Mesendoderm (in vitro differentiated cells): ENCODE data around the gene SLC25A43. TPM values are rescaled to one million over a fixed set of nuclear protein-coding genes. Genes with fewer than 3 reads are reported as not detected.

ENCODE experiments used
- DNase-seq: peaks from one replicate; pipeline ENCODE4 v3.0.0; 2013
- H2AK5ac ChIP-seq: 2 replicates; pipeline ENCODE4 v1.6.1; 2013; ENCODE audit warnings: low read length, inconsistent platforms
- H2BK120ac ChIP-seq: 2 replicates; pipeline ENCODE4 v1.6.1; 2013; ENCODE audit warnings: low read depth, mild to moderate bottlenecking, low read length, moderate library complexity, mixed read lengths
- H2BK15ac ChIP-seq: replicated peaks from 2 replicates; pipeline ENCODE4 v1.6.1; 2013; ENCODE audit warnings: low read depth, mild to moderate bottlenecking, moderate library complexity
- H2BK5ac ChIP-seq: 2 replicates; pipeline ENCODE4 v1.6.1; 2013; ENCODE audit warnings: low read length, inconsistent platforms
- H3K18ac ChIP-seq: 2 replicates; pipeline ENCODE4 v1.6.1; 2013; ENCODE audit warnings: mild to moderate bottlenecking, low read length, mixed read lengths
- H3K23ac ChIP-seq: one replicate; pipeline ENCODE4 v1.6.1; 2013; ENCODE audit warnings: low read length
- H3K27ac ChIP-seq: 2 replicates; pipeline ENCODE4 v1.5.1; 2013; ENCODE audit warnings: low read depth, mild to moderate bottlenecking, inconsistent platforms, low read length, moderate library complexity
- H3K27me3 ChIP-seq: 2 replicates; pipeline ENCODE4 v1.6.1; 2013; ENCODE audit warnings: low read length, control low read depth, mild to moderate bottlenecking, inconsistent platforms; ENCODE audit not compliant: insufficient read depth, poor library complexity
- H3K36me3 ChIP-seq: 2 replicates; pipeline ENCODE4 v1.6.1; 2013; ENCODE audit warnings: low read length, inconsistent platforms; ENCODE audit not compliant: control insufficient read depth, insufficient read depth
- H3K4ac ChIP-seq: one replicate; pipeline ENCODE4 v1.6.1; 2013; ENCODE audit warnings: low read depth, mild to moderate bottlenecking, low read length, moderate library complexity
- H3K4me1 ChIP-seq: 2 replicates; pipeline ENCODE4 v1.6.1; 2013; ENCODE audit warnings: low read depth, low read length, inconsistent platforms; ENCODE audit not compliant: control insufficient read depth
- H3K4me2 ChIP-seq: 2 replicates; pipeline ENCODE4 v1.6.1; 2013; ENCODE audit warnings: low read length
- H3K4me3 ChIP-seq: 2 replicates; pipeline ENCODE4 v1.5.1; 2013; ENCODE audit warnings: mild to moderate bottlenecking, low read length
- H3K56ac ChIP-seq: one replicate; pipeline ENCODE4 v1.6.1; 2013; ENCODE audit warnings: low read length
- H3K79me1 ChIP-seq: 2 replicates; pipeline ENCODE4 v1.6.1; 2013; ENCODE audit warnings: low read length, inconsistent platforms
- H3K79me2 ChIP-seq: 2 replicates; pipeline ENCODE4 v1.6.1; 2013; ENCODE audit warnings: mild to moderate bottlenecking, low read length; ENCODE audit not compliant: control insufficient read depth, insufficient read depth
- H3K9ac ChIP-seq: 2 replicates; pipeline ENCODE4 v1.6.1; 2013; ENCODE audit warnings: low read length, inconsistent platforms
- H4K5ac ChIP-seq: one replicate; pipeline ENCODE4 v1.6.1; 2013; ENCODE audit warnings: low read length
- H4K8ac ChIP-seq: one replicate; pipeline ENCODE4 v1.6.1; 2013; ENCODE audit warnings: low read depth, mild to moderate bottlenecking, control low read depth, low read length, moderate library complexity
- WGBS: extraction: QIAGEN DNeasy Blood & Tissue Kit; methylation state at CpG from one replicate; pipeline ENCODE4 v1.1.7; 2013; ENCODE audit warnings: low lambda C conversion rate, missing lambda C conversion rate; ENCODE audit not compliant: insufficient coverage; ENCODE audit errors: extremely low coverage; 5-methylcytosine and 5-hydroxymethylcytosine counted together
- small RNA-seq: library from polyadenylated mRNA; stranded (forward); fragments of <200 nt; extraction: miRNeasy Mini kit (QIAGEN cat#:217004); gene quantifications from one replicate; pipeline ENCODE3, GENCODE V24; 2013; ENCODE audit not compliant: insufficient read depth

Gene SLC25A43

GRCh38 chrX:119502727-119503483, 103.8 kb downstream of the SLC25A43 start:
- no CpG with 5 or more reads among the region's 11 CpGs for WGBS

GRCh38 chrX:119503484-119503861, 104.3 kb downstream of the SLC25A43 start:
- H2BK120ac ChIP-seq: no peak overlapping the region
- H3K23ac ChIP-seq: no peak overlapping the region
- H3K36me3 ChIP-seq: no peaks in the 10 kb centered on the region
- no peaks in the 10 kb centered on the region for H3K79me2 ChIP-seq
- H3K4me3 ChIP-seq: no peak overlapping the region
- no peak overlapping the region for H3K27ac ChIP-seq
- H3K18ac ChIP-seq: no peak overlapping the region
- no peak overlapping the region for H3K4me2 ChIP-seq
- H3K56ac ChIP-seq: no peak overlapping the region
- no peak overlapping the region for H2BK15ac ChIP-seq
- DNase-seq: peak; percentile 53
- no peak overlapping the region for H4K8ac ChIP-seq
- no peaks in the 10 kb centered on the region for H3K27me3 ChIP-seq
- WGBS: no CpG with 5 or more reads among the region's 2 CpGs
- no peak overlapping the region for H4K5ac ChIP-seq
- no peak overlapping the region for H2BK5ac ChIP-seq
- no peak overlapping the region for H3K9ac ChIP-seq
- no peaks in the 10 kb centered on the region for H3K79me1 ChIP-seq
- H2AK5ac ChIP-seq: no peak overlapping the region
- no peak overlapping the region for H3K4ac ChIP-seq
- no peaks in the 10 kb centered on the region for H3K4me1 ChIP-seq

More at GRCh38 chrX:119502727-119503483, 103.8 kb downstream of the SLC25A43 start:
- H3K4me2 ChIP-seq: no peak overlapping the region
- H3K23ac ChIP-seq: no peak overlapping the region
- H3K9ac ChIP-seq: no peak overlapping the region
- no peak overlapping the region for H2BK15ac ChIP-seq
- no peak for DNase-seq
- no peak overlapping the region for H2AK5ac ChIP-seq
- H3K4ac ChIP-seq: no peak overlapping the region
- H2BK120ac ChIP-seq: no peak overlapping the region
- H4K8ac ChIP-seq: no peak overlapping the region
- H3K4me3 ChIP-seq: no peak overlapping the region
- H4K5ac ChIP-seq: no peak overlapping the region
- no peaks in the 10 kb centered on the region for H3K27me3 ChIP-seq
- H3K4me1 ChIP-seq: no peaks in the 10 kb centered on the region
- no peak overlapping the region for H3K56ac ChIP-seq
- no peak overlapping the region for H3K27ac ChIP-seq
- H2BK5ac ChIP-seq: no peak overlapping the region
- H3K36me3 ChIP-seq: no peaks in the 10 kb centered on the region
- no peak overlapping the region for H3K18ac ChIP-seq
- H3K79me1 ChIP-seq: no peaks in the 10 kb centered on the region
- no peaks in the 10 kb centered on the region for H3K79me2 ChIP-seq

Small RNA genes lying within 50 kb of the gene (small RNA-seq; reads per million reads assigned to genes)
- not detected for gene RNU1-67P
- gene RNY3P16: not detected
